Panc1 (cell line): ENCODE data around the gene DPEP3.

ENCODE experiments used
- SIN3A ChIP-seq: IDR thresholded peaks from 2 replicates; pipeline ENCODE4 v1.6.1; 2012; ENCODE audit warnings: low read depth, mild to moderate bottlenecking, low read length, moderate library complexity, borderline replicate concordance; ENCODE audit not compliant: insufficient read depth
- TF ChIP-seq, protein P1 (sequence below): fragments of 450-650 bp; IDR thresholded peaks from 2 replicates; pipeline ENCODE4 v1.5.1; 2017; ENCODE audit warnings: mild to moderate bottlenecking
- TF ChIP-seq, protein P2 (sequence below), 2 experiments: IDR thresholded peaks; 2 replicates each; pipeline ENCODE4 v1.6.1; 2011 to 2012; ENCODE audit warnings: low read depth in 2 of 2, control low read depth in 1 of 2, low read length in 1 of 2, mild to moderate bottlenecking in 1 of 2, moderate library complexity in 1 of 2; ENCODE audit not compliant: insufficient read depth in 1 of 2

GRCh38 chr16:67930191-67930590 is 50.1 kb downstream of the DPEP3 start:
- TF ChIP-seq, protein P1, sequence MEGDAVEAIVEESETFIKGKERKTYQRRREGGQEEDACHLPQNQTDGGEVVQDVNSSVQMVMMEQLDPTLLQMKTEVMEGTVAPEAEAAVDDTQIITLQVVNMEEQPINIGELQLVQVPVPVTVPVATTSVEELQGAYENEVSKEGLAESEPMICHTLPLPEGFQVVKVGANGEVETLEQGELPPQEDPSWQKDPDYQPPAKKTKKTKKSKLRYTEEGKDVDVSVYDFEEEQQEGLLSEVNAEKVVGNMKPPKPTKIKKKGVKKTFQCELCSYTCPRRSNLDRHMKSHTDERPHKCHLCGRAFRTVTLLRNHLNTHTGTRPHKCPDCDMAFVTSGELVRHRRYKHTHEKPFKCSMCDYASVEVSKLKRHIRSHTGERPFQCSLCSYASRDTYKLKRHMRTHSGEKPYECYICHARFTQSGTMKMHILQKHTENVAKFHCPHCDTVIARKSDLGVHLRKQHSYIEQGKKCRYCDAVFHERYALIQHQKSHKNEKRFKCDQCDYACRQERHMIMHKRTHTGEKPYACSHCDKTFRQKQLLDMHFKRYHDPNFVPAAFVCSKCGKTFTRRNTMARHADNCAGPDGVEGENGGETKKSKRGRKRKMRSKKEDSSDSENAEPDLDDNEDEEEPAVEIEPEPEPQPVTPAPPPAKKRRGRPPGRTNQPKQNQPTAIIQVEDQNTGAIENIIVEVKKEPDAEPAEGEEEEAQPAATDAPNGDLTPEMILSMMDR = no peak
- TF ChIP-seq SIN3A = no peak
- TF ChIP-seq, protein P2, sequence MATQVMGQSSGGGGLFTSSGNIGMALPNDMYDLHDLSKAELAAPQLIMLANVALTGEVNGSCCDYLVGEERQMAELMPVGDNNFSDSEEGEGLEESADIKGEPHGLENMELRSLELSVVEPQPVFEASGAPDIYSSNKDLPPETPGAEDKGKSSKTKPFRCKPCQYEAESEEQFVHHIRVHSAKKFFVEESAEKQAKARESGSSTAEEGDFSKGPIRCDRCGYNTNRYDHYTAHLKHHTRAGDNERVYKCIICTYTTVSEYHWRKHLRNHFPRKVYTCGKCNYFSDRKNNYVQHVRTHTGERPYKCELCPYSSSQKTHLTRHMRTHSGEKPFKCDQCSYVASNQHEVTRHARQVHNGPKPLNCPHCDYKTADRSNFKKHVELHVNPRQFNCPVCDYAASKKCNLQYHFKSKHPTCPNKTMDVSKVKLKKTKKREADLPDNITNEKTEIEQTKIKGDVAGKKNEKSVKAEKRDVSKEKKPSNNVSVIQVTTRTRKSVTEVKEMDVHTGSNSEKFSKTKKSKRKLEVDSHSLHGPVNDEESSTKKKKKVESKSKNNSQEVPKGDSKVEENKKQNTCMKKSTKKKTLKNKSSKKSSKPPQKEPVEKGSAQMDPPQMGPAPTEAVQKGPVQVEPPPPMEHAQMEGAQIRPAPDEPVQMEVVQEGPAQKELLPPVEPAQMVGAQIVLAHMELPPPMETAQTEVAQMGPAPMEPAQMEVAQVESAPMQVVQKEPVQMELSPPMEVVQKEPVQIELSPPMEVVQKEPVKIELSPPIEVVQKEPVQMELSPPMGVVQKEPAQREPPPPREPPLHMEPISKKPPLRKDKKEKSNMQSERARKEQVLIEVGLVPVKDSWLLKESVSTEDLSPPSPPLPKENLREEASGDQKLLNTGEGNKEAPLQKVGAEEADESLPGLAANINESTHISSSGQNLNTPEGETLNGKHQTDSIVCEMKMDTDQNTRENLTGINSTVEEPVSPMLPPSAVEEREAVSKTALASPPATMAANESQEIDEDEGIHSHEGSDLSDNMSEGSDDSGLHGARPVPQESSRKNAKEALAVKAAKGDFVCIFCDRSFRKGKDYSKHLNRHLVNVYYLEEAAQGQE (IDR thresholded peaks at IDR 0.05; ENCODE audit: insufficient read depth in 1 of 2, low read depth in 2 of 2, low read length in 1 of 2) = no peak
